HG03045 (cell line): ENCODE measurements around the gene LHPP.
"Not testable (repeated sequence)": the region's sequence is repeated elsewhere in the genome, so short reads cannot be mapped to it uniquely, and the experiment has no call there.

Source experiments
- ATAC-seq: cut with Tn5 transposase; IDR thresholded peaks from one replicate; pipeline ENCODE4 v1.9.1; 2021; ENCODE audit warnings: mild to moderate bottlenecking, moderate library complexity; ENCODE audit not compliant: unreplicated experiment

The LHPP gene, protein sequence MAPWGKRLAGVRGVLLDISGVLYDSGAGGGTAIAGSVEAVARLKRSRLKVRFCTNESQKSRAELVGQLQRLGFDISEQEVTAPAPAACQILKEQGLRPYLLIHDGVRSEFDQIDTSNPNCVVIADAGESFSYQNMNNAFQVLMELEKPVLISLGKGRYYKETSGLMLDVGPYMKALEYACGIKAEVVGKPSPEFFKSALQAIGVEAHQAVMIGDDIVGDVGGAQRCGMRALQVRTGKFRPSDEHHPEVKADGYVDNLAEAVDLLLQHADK

DNA sequence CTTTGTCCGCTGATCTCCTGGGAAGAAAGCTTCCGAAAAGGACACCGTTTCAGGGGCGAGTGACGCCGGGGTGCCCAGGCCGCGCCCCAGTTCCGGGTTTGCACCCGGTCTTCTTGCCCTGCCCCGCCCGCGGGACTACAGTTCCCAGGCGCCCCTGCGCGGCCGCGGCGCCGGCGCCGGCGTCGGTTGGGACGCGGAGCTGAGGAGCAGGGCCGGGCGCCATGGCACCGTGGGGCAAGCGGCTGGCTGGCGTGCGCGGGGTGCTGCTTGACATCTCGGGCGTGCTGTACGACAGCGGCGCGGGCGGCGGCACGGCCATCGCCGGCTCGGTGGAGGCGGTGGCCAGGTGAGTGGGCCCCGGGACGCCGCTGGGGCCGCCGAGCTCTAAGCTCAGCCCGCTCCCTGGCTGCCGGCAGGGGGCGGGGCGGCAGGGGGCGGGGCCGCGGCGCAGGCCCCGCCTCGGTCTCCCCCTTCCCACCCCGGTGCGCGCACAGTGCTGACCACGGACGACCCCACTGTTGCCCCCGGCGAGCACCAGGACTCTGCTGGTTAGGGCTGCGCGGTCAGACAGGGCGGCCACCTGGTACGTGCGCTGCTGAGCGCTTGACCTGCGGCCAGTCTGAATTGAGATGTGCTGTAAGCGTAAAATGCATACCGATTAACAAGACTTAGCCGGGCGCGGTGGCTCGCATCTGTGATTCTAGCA lies at the start of gene LHPP:
Gene LHPP, plus strand, starts transcription at position 182 of the 706 bp plus-strand sequence. Its CDS starts 40 bp downstream, at position 222.
- peak; percentile 95 for ATAC-seq

DNA sequence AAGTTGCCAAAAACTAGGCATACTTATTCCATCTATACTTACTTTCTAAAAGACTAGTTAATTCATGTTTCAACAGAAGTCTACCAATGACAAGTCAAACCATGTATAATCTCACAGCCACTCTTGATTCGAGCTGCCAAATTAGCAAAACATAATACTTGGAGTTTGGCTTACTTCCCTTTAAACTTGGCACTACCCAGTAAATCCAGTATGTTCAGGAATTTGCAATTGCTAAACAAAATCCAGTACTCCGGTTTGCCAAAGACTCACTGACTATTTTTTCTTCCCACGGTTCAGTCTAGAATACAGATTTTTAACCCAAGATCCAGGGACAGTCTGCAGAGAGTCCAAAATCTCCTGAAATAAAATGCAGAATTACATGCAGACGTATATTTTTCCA lies 47.5 kb upstream of the LHPP start:
- no peak for ATAC-seq

DNA sequence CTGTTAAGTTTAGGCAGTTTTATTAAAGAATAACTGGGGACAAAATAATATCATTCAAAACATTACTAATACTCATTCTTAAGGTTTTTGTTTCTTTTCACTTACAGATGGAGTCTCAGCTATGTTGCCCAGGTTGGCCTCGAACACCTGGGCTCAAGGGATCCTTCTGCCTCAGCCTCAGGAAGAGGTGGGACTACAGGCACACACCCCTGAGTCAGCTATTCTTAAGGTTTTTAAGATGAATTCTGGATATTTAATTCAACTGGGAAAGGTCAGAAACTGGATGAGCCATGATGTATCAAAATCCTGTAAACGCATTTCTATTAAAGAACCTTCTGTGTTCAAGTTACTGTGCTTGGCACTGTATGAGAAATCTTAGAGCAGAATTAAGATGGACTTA lies 46.4 kb upstream of the LHPP start:
- ATAC-seq: no peak

DNA sequence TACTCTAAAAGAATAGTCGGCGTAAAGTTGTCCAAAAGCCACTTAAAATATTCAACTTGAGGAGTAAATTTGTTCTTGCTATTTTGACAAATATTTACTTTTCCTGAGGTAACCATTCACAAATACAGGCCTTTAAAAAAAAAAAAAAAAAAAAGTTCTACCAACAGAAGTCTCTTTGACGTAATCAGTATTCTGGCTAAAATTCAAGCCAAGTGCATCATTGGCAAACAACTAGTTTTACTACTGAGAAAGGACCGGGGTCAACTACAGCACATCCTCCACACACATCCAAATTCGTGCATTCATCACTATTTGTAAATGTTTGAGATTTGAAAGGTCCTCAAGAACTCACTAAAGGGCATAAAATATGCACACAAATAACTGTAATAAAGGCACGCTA lies 44.9 kb upstream of the LHPP start:
- no peak for ATAC-seq

DNA sequence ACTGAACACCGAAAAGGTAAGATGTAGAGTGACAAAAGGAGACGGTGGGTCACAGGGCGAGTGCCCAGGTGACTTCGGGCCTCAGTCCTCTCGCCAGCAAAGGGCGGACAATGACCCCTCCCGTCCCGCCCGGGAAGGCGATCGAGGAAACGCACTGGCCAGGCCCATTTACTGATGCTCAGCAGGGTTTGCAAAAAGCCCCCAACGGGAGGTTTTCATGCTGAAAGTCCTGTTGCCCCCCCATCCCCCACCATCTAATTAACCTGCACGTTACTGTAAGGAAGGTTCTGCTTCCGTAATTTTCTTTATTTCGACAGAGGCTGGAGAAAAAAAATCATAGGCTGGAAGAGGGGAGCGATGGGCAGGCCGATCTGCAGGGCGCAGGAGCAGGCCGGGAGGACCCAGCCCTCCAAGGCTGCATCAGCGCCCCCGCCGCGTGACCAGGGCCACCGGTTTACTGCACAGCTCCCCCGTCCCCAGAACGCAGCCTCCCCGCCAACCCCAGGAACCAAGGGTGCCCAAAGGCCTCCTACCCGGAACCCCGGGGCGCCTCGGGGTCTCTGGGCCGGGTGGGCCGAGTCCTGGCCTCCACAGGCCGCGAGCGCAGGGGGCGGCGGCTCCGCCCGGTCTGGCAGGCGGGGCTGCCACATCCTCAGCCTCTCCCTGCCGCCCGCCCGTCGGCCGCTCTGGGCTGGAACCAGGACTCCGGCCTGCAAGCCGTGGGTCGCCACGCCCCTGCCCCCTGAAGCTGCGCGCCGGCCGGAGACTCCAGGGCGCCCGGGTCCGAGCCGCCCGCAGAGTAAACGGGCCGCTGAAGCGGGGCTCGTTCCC lies 43.5 kb upstream of the LHPP start:
- peak; percentile 37 for ATAC-seq

DNA sequence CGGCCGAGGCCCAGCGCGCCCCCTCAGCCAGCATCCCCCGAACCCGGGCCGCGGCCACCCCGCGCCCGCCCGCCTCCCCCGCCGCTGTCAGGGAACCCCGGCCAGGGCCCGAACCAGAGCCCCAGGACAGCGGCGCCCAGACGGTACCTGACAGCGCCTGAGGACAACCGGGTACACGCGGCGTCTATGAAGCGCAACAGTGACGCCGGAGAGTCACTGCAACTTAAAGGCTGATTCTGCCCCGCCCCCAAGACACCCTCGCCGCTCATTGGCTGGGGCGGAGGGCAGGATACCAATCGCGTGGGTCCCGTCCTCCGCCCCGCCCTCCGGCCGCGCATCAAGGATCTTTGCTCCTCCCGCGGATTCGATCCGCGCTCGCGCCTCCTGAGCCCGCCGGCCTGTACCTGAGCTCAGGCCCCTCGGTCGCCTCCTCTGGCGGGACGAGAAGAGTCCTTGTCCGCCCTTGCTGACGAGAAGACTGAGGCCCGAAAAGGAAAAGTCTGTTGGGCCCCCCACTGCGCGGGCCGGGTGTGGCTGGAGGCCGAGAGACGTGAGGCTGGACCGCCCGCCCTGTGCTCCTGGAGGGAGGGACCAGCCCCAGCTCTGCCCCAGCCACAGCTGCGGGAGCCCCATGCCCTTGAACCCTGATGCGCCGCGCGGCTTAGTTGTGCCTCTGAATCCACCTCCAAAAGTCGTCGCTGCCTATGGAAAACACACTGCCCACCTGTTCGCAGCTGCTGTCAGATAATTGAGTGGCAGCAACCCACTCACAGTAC lies 42.7 kb upstream of the LHPP start, which contains the start of gene OAT:
Gene OAT, minus strand, starts transcription at position 198 of the 776 bp plus-strand sequence. CDS start 6,752 bp downstream, outside the sequence.
- ATAC-seq: peak; percentile 97

DNA sequence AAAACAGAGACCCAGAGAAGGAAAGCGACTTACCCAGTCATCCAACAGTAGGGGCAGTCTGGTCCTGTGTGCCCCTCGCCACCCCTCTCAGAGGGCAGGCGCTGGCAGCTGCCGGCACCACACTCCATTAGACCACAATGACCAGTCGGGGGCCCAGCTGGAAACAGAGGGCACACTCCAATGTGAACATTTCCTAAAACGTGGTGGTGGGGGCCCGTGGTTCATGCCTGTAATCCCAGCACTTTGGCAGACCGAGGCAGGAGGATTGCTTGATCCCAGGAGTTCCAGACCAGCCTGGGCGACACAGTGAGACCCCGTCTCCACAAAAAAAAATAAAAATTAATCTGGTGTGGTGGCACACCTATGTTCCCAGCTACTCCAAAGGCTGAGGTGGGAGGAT lies 42.0 kb upstream of the LHPP start:
- ATAC-seq: no peak

DNA sequence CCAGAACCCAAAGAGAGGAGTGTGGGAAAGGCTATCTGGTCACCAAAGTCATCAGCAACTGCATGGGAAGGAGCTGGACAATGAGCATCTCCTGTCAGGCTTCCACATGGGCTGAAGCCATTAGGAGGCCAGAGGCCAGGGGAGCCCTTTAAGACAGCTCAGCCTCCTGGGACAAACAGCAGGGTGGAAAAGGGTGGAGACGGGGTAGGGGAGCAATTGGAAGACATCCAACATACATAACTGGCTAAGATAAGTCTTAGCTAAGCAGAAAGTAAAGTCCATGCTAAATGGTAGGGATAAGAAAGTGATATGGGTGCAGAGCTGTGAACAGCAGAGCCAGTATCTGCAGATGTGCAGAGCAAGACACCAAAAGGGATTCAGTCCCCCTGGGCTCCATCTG lies 41.4 kb upstream of the LHPP start:
- ATAC-seq: no peak

DNA sequence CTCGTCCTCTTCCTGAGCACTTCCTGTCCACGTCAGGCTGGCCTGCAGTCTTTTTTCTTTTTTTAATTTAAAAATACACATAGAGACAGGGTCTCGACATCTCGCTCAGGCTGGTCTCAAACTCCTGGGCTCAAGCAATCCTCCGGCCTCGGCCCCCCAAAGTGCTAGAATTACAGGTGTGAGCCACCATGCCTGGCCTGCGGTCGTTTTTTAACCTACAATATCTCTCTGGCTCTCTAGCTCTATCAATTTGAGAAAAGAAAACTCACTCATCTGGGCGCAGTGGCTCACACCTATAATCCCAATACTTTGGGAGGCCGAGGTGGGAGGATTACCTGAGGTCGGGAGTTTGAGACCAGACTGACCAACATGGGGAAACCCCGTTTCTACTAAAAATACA lies 38.9 kb upstream of the LHPP start:
- no peak for ATAC-seq

DNA sequence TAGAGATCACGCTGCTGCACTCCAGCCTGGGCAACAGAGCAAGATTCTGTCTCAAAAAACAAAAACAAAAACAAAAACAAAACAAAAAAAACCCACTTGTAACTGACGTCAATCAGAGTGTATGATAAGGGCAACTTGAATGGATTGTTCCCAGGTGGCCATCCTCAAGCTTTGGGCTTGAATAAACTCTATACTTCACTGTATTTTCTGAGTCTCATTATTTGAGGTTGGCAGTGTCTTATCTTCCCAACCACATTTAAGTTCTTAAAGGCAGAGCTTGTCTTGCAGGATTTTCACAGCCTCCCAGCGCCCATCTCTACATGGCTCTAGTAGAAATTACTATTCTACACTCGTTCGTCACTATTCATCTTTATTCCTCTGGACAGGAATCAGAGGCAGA lies 37.8 kb upstream of the LHPP start:
- ATAC-seq: no peak

DNA sequence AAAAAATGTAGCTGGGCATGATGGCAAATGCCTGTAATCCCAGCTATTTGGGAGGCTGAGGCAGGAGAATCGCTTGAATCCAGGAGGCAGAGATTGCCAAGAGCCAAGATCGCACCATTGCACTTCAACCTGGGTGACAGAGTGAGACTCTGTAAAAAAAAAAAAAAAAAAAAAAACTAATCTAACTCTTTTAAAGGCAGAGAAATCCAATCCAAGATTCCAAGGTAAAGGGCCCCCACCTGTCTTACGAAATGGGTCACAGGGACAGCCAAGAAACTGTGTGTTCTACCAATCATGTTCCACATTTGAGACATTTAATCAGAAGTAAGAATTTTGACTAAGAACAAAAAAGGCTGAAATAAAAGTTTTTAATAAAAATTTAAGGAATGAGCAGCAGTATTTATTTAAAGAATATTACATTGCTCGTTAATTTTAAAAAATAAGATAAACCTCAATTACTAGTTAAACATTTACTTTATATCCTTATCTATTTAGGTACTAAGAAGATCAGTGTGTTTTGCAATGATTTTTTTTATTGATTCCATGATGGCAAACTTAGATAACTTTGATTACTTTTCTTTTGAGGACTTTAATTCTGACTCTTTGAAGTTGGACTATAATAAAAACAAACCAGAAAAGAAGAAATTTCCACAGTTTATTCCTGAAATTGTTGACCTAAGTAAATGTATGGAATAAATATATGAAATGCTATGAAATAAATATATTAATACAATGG lies 36.2 kb upstream of the LHPP start:
- no peak for ATAC-seq

DNA sequence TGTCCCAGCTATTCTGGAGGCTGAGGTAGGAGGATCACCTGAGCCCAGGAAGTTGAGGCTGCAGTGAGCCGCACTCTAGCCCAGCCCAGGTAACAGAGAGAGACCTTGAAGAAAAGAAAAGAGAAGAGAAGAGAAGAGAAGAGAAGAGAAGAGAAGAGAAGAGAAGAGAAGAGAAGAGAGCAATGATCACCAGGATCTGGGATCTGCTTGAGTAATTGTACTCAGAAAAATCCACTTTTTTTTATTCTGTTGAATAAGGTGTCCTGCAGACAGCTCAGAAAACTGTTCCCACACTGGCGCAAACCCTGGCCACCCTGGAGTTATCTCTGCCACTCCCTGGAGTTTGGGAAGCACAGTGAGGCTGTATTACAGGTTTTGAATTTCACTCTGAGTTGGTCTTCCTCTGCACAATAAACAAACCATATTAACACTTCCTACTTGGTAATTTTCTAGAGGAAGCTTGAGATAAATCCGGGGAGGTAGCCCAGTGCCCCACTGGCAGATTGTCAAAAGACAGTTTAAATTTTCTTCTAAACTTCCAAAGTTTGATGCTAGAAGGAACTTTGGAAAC lies 33.3 kb upstream of the LHPP start:
- no peak for ATAC-seq

DNA sequence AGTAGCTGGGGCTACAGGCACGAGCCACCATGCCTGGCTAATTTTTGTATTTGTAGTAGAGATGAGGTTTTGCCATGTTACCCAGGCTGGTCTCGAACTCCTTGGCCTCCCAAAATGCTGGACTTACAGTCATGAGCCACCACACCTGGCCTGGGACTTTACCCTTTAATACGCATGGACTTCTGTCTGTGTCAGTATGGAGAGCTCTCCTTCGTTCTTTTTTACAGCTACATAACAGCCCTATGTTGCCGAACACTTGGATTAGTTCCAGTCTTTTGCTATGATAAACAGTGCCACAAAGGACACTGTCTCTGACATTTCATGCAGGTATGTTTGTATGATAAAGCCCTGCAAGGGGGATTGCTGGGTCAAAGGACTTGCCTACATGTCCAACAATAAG lies 32.0 kb upstream of the LHPP start:
- ATAC-seq: no peak

DNA sequence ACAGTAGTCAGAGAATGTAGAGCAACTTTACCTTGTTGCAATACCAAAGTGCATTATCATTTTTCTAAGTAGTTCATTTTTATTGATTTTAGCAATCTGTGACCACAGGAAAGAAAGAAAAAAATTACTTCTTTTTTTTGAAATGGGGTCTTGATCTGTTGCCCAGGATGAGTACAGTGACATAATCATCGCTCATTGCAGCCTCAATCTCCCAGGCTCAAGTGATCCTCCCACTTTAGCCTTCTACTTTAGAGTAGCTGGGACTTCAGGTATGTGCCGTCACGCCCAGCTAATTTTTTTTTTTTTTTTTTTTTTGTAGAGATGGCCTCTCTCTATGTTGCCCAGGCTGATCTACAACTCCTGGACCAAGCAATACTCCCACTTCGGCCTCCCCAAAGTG lies 31.5 kb upstream of the LHPP start:
- ATAC-seq: no peak

DNA sequence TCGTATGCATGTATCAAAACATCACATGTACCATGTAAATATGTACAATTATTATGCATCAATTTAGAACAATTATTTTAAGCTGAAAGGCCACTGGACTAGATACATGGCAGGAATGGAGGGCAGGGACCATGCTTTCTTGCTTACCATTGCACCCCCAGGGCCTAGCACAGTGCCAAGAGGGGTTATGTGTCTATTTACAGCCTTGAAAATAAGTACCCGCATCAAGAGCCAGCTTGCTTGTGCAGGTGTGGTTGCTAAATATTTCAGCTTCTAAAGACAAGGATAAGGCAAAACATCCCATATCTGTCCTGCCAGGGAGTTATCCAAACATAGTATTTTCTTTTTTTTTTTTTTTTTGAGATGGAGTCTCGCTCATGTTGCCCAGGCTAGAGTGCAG lies 28.2 kb upstream of the LHPP start:
- no peak for ATAC-seq

DNA sequence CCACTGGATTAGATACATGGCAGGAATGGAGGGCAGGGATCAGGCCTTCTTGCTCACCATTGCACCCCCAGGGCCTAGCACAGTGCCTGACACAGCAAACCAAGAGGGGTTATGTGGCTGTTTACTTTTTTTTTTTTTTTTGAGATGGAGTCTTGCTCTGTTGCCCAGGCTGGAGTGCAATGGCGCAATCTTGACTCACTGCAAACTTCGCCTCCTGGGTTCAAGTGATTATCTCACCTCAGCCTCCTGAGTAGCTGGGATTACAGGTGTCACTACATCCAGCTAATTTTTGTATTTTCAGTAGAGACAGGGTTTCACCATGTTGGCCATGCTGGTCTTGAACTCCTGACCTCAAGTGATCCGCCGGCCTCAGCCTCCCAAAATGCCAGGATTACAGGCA lies 25.9 kb upstream of the LHPP start:
- ATAC-seq: not testable (repeated sequence)

DNA sequence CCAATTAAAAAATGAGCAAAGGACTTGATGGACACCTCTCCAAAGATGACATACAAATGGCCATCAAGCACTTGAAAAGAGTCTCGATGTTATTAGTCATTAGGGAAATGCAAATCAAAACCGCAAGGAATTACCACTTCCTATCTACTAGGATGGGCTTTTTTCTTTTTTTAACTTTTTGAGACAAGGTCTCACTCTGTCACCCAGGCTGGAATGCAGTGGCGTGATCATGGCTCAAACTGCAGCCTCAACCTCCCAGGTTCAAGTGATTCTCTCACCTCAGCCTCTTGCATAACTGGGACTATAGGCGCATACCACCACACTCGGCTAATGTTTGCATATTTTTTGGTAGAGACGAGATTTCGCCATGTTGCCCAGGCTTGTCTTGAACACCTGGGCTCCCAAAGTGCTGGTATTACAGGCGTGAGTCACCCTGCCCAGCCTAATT lies 25.4 kb upstream of the LHPP start:
- ATAC-seq: no peak

DNA sequence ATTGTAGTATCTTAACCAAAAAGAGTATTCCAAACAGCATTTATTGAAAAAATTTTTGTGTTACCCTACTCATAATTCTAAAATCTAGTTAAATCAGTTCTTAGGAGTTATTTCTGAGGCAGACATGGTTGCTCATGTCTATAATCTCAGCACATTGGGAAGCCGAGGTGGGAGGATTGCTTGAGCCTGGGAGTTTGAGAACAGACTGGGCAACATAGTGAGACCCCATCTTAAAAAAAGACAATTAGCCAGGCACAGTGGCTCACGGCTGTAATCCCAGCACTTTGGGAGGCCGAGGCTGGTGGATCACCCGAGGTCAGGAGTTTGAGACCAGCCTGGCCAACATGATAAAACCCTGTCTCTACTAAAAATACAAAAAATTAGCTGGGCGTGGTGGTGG lies 19.9 kb upstream of the LHPP start:
- not testable (repeated sequence) for ATAC-seq

DNA sequence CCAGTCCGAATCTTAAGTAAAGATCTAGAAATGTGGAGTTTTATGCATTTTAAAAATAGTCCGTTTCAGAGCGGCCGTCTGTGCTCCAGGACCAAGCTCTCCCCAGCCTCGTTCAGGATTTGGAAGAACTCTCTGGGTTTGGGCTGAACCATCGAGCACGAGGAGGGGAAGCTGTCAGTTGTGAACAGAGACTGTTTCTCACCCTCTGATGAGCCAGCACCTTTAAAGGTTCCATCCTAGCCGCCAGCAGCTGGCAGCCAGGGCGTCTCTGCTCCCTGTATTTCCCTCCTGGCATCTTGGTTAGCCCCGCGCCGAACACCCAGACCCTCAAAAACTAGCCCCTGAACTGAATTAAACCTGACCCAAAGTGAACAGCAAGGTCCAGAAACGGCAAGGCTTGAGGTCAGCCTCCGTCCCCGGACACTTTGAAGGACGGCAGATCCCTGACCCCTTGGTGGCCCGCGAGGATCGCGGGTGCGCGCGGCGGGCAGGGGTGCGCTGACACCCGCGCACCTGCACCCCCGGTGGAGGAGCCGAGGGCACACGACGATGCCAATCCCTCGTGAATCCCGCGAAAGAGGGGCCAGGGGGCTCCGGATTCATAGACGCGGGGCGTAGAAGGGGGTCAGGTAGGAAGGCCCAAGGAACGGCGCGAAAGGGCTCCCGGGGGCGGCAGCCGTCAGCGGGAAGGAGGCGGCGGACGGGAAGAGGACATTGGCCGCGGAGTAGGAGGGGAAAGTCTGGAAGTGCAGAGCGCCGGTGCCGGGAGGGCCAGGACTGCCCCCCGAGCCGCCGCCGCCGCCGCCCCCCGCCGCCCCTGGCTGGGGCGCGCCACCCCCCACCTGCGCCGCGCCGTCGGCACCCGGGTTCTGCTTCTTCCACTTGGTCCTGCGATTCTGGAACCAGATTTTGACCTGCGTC lies 14.5 kb upstream of the LHPP start:
- ATAC-seq: no peak
